H1 (cell line): ENCODE measurements around the gene MAP2K1. TPM values are rescaled to one million over a fixed set of nuclear protein-coding genes. Genes with fewer than 3 reads are reported as not detected.

Experiments
- BACH1 ChIP-seq: IDR thresholded peaks from 2 replicates; pipeline ENCODE4 v1.6.1; 2012; ENCODE audit warnings: low read length, improper control_type of control experiment
- CHD7 ChIP-seq: fragments of 300-600 bp; sonication (generic); IDR thresholded peaks from 2 replicates; pipeline ENCODE4 v1.7.1; 2012; ENCODE audit warnings: low read length, moderate library complexity, mild to moderate bottlenecking, inconsistent platforms; ENCODE audit not compliant: insufficient replicate concordance
- RAD21 ChIP-seq, 2 experiments: IDR thresholded peaks in 1 of 2; conservative IDR thresholded peaks in 1 of 2; 2 replicates each; pipeline ENCODE4 v1.6.1; 2011; ENCODE audit warnings: low read depth in 2 of 2, low read length in 2 of 2, improper control_type of control experiment in 1 of 2, inconsistent platforms in 1 of 2, mild to moderate bottlenecking in 1 of 2, moderate library complexity in 1 of 2
- RBBP5 ChIP-seq: IDR thresholded peaks from 2 replicates; pipeline ENCODE4 v1.7.1; 2012; ENCODE audit warnings: low read depth, mild to moderate bottlenecking, inconsistent platforms, low read length, moderate library complexity, borderline replicate concordance
- polyA plus RNA-seq, 7 experiments: library from polyadenylated mRNA; depleted of rRNA in 3 of 7; stranded (reverse) in 5 of 7; unstranded in 2 of 7; fragments of >200 nt in 5 of 7; fragments of 200-250 nt in 2 of 7; gene quantifications; 1 replicate in 5 of 7; 2 replicates in 1 of 7; 4 replicates in 1 of 7; pipeline versions ENCODE4 v1.2.1 to v1.2.3, GENCODE V29; 2011 to 2013; ENCODE audit warnings: missing spikeins in 2 of 7, mixed read lengths in 2 of 7
- total RNA-seq: library from RNA; stranded (reverse); fragmentation: NEBNext Ultra II Directional; extraction: Animal tissue kit (Norgen Biotek cat#: 25700); gene quantifications from 2 replicates; pipeline ENCODE4 v1.2.1, GENCODE V29; 2021

MAP2K1 gene
- total and polyA plus RNA-seq, 2 of the 8 experiments (the other 6 are each of a cell fraction or from before 2014, with no cell fraction given), result 54.7 to 78.2 TPM

GRCh38 chr15:66387163-66388042 lies 691 bp downstream of the MAP2K1 start (continued):
- TF ChIP-seq CHD7 (no peak), RBBP5 (peak; percentile 67), BACH1 (peak; percentile 8; the same call in 1 of the 2 replicates), RAD21 (IDR thresholded peaks at IDR 0.05 in 1 of 2, conservative IDR thresholded peaks at IDR 0.05 in 1 of 2; ENCODE audit: low read depth in 2 of 2, low read length in 2 of 2) (peak; percentile 14 to 17; a peak in 2 of 4 replicates)
